Fibroblast of villous mesenchyme (primary cell): Measurements from ENCODE around the gene CTSG. TPM values are rescaled to one million over a fixed set of nuclear protein-coding genes. Genes with fewer than 3 reads are reported as not detected.
"Not testable (repeated sequence)": the region's sequence is repeated elsewhere in the genome, so short reads cannot be mapped to it uniquely, and the experiment has no call there.

Experiments used
- DNase-seq: peaks from one replicate; pipeline ENCODE4 v3.0.0-alpha.2; 2010; ENCODE audit warnings: low read depth
- H3K4me3 ChIP-seq: 2 replicates; pipeline ENCODE4 v1.5.1; 2011; ENCODE audit warnings: low read depth, mild to moderate bottlenecking, low read length
- CTCF ChIP-seq: IDR thresholded peaks from 2 replicates; pipeline ENCODE4 v1.5.1; 2012; ENCODE audit warnings: low read depth, mild to moderate bottlenecking, low read length; ENCODE audit not compliant: insufficient read depth
- total RNA-seq: library from RNA; depleted of rRNA; stranded (reverse); fragments of >200 nt; gene quantifications from 2 replicates; pipeline ENCODE4 v1.2.3, GENCODE V29; 2012

Gene CTSG
- total RNA-seq, 1 donor, result not detected

- DNase-seq, result no peak
- no peak overlapping the region for H3K4me3 ChIP-seq
- no peak for TF ChIP-seq CTCF
These were observed 31.0 kb upstream of the CTSG start for GRCh38 chr14:24607081-24607480.

- no peak for TF ChIP-seq CTCF
- DNase-seq, result no peak
- H3K4me3 ChIP-seq, result no peak overlapping the region
These were observed 30.2 kb upstream of the CTSG start for GRCh38 chr14:24606297-24606696.

GRCh38 chr14:24605435-24606190 lies 29.6 kb upstream of the CTSG start:
- no peak overlapping the region for H3K4me3 ChIP-seq
- peak; percentile 53 for TF ChIP-seq CTCF
- DNase-seq, result no peak

- no peak for TF ChIP-seq CTCF
- no peak overlapping the region for H3K4me3 ChIP-seq
- DNase-seq, result no peak
These were observed 21.4 kb upstream of the CTSG start for GRCh38 chr14:24597403-24597802.

- DNase-seq, result no peak
- TF ChIP-seq CTCF, result no peak
- no peak overlapping the region for H3K4me3 ChIP-seq
These were observed 19.2 kb upstream of the CTSG start for GRCh38 chr14:24595073-24595808.

GRCh38 chr14:24591004-24591403 lies 15.0 kb upstream of the CTSG start:
- H3K4me3 ChIP-seq, DNase-seq: not testable (repeated sequence)

GRCh38 chr14:24584402-24584801 lies 8.4 kb upstream of the CTSG start:
- H3K4me3 ChIP-seq, DNase-seq: not testable (repeated sequence)

- H3K4me3 ChIP-seq, result no peak overlapping the region
These were observed 2.5 kb upstream of the CTSG start for GRCh38 chr14:24578558-24578957.

More at GRCh38 chr14:24578558-24578957, 2.5 kb upstream of the CTSG start:
- TF ChIP-seq CTCF, result no peak
- DNase-seq, result no peak
